Stimulated activated CD8-positive, alpha-beta memory T cell treated with anti-CD3 and anti-CD28 coated beads, Interleukin-15, amount 100 ng/mL, for 48 hours (primary cell): Measurements from ENCODE around the gene NSUN6.

Source experiments
- DNase-seq, 2 donors: peaks; one replicate each; pipeline ENCODE4 v3.0.0-alpha.2; 2020; ENCODE audit warnings: low read depth in 2 of 2

Gene NSUN6, protein sequence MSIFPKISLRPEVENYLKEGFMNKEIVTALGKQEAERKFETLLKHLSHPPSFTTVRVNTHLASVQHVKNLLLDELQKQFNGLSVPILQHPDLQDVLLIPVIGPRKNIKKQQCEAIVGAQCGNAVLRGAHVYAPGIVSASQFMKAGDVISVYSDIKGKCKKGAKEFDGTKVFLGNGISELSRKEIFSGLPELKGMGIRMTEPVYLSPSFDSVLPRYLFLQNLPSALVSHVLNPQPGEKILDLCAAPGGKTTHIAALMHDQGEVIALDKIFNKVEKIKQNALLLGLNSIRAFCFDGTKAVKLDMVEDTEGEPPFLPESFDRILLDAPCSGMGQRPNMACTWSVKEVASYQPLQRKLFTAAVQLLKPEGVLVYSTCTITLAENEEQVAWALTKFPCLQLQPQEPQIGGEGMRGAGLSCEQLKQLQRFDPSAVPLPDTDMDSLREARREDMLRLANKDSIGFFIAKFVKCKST

DNA sequence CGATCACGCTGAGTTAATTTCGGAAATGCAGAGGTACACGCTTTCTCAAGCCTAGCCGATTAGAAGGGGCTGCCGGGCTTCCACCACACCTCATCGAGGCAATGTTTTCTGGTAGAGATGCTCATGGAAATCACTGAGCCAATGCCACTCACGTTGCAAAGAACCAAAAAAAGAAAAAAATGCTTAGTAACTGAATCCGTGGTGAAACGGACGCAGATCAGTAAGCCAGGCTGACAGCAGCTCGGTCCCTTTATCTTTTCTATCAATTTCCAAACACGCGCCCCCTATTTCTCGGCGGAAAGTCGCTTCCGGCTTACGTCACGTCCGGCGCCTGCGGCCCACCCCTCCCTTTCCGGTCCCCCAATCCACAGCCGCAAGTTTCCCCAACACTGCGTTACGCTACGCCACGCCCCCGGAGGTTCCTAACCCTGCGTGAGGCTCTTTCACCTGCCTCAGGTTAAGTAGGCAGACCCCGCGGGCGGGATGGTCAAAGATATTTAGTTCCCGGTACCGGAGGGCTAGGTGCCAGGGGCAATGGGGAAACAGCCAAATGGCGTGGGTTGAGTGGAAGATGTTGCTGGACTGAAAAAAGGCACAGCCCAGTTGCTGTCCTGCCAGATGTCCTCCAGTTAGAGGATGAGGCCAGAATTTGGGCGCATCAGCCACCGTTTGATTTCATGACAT, at the start of gene NSUN6:
TSS of gene NSUN6 (minus strand) at position 264 of the 684 bp plus-strand sequence. CDS start 384 bp downstream, outside the sequence.
- DNase-seq: peak; percentile 86 to 88

DNA sequence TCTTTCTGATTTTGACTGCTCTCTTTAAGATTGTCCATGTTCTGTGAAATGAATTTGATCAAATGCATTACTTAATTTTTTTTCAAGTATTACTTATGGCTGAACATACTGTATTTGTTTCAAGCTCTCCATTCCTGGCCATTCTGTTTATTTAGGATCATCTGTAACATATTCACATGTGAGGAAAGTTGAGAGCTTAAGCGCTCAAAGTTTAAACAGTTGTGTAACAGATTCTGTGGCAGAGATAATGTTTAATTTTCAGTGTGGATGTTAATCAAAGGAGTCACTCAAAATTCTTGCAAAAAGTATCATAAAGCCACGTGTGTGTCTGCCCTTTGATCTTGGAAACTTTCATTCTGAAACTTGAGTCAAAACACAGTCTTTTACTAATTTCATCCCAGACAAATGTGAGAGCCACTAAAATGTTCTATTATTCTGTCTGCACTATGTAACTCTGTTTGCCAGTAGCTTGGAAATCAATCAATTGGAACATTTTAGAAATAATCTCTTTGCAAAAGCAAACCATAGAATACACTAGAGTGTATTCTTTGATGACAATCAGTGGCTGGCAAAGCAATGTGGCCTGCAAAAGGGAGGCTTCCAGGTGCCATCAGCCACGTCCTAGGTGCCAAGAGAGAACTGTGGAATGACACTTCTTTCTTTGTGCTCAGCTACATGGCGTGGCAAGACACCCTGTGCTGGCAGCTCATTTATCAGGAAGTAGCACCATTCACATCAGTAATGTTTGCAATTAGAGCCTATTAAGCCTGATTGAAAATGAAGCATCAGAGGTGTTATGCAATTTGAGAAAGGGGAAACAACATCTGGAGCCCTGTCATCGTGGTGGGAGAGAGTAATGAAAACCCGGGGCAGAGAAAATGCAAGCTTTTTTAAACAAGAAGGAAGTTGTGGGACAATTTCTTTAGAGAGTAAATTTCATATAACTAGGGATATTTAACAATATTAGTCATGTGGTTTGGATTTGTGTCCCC, 48.8 kb upstream of the NSUN6 start:
- DNase-seq: no peak

DNA sequence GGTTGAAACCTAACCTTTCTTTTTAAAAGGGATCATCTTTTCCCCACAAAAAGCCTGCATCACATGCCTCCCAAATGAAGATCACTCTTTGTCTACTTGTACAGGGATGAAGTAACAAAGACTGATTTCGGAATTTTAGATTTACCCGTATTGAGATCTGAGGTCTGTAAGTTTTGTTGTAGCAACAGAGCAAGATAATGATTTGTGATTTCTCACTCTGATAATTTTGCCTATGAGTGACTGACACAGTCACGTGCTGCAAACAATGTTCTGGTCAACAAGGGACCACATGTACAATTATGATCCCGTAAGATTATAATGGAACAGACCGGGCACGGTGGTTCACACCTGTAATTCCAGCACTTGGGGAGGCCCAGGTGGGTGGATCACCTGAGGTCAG, 39.2 kb upstream of the NSUN6 start:
- DNase-seq: no peak

DNA sequence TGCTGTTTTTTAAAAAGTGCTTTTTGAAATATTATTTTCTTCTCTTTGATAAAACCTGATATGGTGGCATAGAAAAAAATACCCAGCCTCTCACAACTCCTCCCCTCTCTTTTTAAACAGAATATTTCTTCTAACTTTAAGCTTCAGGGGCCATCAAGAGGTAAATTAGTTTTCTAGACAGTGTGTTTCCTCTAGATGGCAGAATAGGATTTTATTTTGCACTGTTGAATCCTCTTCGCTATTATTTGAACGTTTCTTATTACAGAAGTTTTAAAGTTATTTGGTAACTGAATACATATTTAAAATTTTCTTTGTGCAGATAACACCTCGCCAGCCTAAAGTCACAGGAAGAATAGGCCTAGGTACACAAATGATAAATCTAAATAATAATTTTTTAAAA, 38.1 kb upstream of the NSUN6 start:
- DNase-seq: no peak

DNA sequence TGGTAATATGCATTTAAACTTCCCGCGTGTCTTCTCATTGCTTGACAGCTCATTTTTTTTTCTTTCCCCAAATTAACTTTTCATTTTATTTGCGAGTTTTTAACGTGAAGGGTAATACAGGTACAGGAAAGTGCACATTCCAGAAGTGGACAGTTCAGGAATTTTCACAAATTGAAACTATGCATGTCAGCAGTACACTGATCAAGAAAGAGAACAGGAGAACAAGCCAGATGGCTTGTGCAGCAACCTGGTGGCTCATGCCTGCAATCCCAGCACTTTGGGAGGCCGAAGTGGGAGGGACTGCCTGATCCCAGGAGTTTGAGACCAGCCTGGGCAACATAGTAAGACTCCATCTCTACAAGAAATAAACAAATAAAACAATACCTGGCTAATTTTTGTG, 36.3 kb upstream of the NSUN6 start:
- no peak for DNase-seq

DNA sequence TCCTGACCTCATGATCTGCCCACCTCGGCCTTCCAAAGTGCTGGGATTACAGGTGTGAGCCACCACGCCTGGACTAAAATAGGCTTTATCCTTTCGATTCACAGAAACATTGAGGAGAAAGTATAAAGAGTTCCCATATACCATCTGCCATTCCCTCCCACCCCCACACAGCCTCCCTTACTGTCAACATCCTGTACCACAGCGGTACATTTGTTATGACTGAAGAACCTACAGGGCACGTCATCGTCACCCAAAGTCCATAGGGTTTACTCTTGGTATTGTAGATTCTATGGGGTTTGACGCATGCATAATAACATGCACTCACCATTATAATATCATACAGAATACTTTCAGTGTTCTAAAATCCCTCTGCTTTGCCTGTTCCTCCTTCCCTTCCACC, 35.8 kb upstream of the NSUN6 start:
- no peak for DNase-seq

DNA sequence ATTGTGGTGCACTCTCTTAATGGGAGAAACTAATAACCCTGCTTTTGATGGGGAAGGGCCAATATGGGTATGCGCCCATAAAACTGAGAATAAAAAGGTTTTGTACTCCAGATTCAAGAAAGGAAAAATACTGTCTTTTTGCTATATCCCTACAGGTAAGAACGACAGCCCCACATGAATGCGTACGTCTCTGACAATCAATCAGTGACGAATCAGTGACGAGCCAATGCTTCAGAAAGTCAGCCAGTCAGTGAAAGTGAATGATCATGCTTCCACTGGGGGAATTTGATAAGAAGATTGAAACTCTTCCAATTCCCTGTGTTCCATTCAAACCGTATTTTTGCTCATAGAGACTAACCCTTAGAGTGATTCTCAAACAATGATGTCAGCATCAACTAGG, 34.2 kb upstream of the NSUN6 start:
- DNase-seq: no peak

DNA sequence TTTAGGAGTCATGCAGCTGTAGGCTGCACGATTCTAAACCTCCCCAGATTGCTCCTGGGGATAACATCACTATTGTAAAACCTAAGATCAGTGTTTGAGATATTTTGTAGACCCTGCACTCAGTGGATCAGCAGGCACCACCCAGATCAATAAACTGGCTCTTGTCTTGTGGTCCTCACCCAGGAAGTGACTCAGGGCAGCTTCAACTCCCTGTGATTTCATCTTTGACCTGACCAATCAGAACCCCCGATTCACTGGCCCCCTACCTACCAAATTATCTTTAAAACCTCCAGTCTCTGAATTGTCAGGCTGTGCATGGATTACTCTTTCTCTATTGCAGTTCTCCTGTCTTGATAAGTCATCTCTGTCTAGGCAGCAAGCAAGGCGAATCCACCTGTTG, 33.6 kb upstream of the NSUN6 start:
- no peak for DNase-seq

DNA sequence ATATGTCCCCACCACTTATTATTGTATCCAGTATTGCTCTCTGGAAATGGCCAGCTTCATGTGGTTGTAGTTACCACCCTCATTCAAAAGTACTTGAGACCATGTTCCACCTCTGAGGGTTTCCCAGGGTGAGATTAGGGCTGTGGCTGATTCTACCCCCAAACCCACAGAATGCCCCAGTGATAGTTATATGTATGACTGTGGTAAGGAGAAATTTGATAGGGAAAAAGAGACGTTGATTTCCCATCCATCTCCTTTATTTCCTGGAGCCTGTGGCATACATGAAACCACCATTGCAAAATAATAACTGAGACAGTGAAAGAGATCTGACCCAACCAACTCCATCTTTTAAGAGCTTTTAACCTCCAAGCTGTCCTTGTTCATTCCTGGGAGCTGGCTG, 33.0 kb upstream of the NSUN6 start:
- no peak for DNase-seq

DNA sequence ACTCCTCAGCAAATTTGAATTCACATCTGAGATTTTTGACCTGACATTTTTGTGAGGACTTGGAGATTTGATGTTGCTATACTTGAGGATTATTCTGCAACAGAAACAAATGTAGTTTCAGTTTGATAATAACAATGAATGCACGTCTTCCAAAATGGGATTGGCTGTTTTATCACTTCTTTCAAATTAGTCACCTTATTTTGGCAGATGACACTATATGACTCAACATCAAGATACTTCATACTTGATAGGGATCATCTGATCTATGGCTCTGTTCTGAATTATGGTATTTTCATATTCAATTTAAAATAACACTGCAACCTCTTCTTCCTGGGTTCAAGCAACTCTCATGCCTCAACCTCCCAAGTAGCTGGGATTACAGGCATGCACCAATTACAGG, 32.0 kb upstream of the NSUN6 start:
- no peak for DNase-seq

DNA sequence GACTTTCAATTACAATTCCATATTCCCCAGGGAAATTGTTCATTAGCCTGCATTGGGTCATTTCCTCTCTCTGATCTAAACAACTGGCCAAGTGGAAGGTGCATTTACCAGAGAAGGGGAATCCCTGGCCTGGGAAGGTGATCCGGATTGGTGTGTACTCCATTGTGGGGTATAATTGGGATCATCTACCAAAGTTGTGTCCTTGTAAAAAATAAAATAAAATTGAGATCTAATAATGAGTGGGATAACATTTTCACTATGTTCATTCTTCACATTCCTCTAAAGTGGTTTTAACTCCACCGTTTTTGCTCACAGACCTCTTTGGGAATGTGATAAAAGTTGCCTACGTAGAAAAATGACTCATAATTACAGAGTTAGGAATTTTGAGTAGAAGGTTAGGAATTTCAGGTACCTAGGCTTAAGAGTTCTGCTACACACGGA, 30.6 kb upstream of the NSUN6 start:
- no peak for DNase-seq

DNA sequence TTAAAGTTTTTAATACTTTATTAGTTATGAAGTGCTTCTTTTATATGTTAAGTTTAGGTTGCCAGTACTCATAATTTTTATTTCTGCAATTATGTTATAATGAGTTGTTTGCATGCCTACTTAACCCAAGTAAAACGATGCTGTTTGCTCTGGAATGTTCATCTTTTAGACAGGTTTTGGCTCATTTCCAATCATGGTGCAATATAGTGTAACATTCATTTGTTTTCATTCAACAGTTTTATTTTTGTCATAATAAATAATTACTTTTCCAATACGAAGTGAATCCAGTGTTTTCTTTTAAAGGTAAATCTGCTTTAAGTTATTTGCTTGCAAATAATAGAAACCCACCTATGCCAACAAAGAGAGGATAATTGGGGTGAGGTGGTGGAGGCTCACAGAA, 30.0 kb upstream of the NSUN6 start:
- DNase-seq: no peak

DNA sequence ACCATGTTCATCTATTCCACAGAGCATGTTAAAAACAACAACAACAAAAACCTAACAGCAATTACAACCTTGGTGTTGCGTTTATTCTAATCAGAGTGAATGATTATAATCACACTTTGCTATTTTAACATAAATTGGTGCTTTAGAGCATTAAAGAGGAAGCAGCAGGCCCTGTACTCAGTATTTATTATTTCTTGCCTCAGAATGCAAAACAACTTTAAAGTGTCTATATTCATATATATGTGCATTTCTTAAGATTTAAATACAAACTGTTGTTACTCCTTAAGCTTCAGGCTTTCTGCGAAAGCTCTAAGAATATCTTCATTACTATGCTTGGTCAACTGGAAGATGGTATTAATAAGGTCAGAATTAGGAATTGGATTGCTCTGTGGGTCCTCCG, 29.4 kb upstream of the NSUN6 start:
- no peak for DNase-seq

DNA sequence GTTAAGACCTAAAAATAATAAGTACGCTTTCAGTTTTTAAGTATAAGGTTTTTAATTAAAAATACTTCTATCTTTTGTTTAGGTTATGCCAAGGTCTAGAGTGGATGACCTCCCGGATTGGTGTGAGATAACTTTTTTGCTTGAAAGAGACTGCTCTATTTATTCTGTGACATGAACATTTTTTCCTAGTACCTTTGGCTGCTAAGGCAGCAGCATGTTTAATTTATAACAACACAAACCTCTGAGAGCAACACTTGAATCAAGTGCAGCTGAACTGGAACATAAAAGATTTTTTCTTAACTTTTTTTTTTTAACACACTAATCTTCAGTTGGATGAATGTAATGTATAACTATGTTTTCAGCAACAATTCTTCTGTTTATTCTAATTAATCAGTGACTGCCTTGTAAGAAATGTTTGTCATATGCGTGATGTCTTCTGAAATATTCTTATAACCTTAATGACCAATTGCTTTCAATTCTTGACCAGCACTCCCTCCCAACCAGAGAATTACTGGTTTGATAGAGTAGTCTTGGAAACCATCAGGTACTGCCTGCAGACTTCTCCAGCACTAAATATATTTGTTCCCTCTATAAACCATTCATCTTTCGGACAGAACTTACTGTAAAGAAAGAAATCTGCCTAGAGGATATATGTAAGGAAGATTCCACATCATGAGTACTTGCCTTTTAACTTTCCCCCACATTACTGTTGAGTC, 23.9 kb upstream of the NSUN6 start:
- DNase-seq: no peak

DNA sequence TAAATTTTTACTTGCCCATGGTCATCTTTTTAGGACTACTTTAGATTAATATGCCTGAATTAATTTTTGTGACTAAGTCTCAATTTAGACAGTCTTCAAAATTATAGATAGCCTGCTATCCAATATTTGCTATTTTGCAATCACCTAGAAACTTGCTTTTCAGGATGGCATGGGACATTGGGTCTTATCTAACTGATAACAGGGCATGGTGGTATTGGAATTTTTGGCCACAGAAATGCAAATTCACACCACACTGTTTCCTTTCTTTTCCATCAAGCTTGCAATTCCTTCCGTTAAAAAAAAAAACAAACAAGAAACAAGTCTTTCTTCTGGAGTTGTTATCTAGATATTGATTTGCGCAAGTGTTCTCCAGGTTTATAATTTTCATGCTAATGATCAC, 16.6 kb upstream of the NSUN6 start:
- no peak for DNase-seq

DNA sequence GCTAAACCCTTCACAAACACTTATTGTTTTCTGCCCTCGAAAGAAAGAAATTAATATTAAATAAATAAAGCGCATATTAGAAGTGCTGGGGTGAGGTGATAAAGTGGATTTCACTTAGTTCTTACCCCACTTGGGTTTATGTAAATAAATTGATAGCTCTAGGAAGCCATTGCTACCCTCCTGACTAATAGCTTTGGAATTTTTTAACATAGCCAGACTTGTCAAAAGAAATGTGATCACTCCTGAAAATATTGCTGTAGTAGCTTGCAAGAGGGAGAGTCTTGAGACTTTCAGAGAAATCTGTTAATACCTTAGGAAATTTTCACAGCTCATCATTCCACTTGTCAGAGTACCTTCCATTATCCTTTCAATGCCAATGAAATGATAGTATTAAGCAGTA, 15.4 kb upstream of the NSUN6 start:
- no peak for DNase-seq

DNA sequence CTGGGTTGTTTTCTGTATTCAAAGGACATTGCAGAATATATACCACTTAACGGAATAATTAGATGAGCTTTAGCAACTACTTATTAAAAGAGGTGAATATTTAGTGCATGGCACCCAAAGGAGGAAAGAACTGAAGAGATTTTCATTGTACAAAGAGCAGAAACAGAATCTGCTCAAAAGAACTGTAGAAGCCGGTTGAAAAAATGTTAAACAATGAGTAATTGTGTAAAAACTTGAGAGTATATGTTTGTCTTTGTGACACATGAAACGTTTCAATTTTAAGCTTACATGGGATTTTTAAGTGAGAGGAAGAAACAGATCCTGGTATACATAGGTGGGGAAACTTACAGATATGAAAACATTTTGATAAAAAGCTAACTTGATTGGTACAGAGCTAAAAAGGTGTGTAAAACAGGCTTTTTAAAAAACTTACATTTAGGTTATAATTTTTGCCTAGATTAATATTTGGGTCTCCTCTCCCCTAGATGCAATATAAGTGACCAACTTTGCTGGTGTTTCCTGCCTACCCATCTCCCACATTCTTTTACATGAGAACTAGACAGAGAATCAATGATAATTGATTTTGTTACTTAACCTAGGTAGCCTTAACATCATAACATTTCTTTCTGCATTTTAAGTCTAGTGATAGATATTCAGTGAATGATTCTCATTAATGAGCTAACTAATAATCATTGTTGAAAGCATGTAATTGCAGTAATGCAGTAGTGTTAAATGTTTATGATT, 14.6 kb upstream of the NSUN6 start:
- DNase-seq: no peak

DNA sequence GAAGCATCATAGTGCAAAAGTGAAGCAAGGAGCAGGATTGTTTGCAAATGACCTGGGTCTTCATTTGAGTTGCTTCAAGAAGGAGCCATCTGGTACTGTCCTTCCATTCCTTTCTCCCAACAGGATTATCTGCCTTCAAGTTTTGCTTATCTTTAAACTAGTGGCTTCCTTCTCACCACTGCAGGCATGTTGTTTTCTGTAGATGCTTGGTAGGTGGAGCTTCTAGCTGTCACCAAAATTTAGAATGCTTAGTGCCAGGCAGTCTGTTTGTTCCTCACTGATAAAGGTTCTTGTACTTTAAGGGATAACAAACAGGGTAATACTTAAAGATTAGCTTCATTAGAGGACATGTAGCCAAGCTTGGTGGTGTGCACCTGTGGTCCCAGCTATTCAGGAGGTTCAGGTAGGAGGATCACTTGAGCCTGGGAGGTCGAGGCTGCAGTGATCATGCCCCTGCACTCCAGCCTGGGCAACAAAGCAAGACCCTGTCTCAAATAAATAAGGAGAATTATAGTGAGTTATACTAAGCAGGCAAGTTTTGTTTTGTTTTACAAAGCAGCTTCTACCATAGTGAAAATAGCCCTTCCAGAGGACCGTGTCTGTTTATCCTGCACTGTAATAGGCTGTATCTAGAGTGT, 13.6 kb upstream of the NSUN6 start:
- no peak for DNase-seq

DNA sequence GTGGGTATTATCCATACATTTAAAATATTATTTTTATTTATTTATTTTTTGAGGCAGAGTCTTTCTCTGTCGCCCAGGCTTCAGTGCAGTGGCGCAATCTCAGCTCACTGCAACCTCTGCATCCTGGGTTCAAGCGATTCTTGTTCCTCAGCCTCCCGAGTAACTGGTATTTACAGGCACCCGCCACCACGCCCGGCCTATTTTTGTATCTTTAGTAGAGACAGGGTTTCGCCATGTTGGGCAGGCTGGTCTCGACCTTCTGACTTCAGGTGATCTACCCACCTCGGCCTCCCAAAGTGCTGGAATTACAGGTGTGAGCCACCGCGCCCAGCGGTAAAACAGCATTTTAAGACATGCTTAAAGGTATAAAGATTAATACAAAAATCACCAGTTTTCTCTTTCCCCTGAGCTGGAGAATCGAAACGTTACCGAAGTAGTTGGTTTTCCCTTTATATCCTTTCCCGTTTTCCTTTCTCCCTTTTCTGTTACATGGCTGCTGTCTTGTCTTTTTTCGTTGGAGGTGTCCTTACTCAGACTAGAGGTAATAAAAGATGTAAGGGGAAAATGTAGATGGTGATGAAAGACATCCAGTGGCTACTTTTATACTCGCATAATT, 9.5 kb upstream of the NSUN6 start:
- DNase-seq: no peak
